Smooth muscle cell (in vitro differentiated cells): Measurements from ENCODE around the gene NCOA1. TPM values are rescaled to one million over a fixed set of nuclear protein-coding genes. Genes with fewer than 3 reads are reported as not detected.

ENCODE experiments used
- DNase-seq: peaks from one replicate; lab custom pipeline; 2025; ENCODE audit not compliant: unreplicated experiment; lab: John Stamatoyannopoulos, UW
- H2AFZ ChIP-seq: fragments of 200-600 bp; sonication (generic); 2 replicates; pipeline ENCODE4 v1.6.0; 2016; ENCODE audit warnings: antibody characterized with exemption, low read depth, mild to moderate bottlenecking
- H3F3A ChIP-seq: fragments of 200-600 bp; sonication (generic); 2 replicates; pipeline ENCODE4 v1.6.0; 2017; ENCODE audit warnings: antibody characterized with exemption, low read depth
- H3K27ac ChIP-seq: fragments of 200-600 bp; sonication (generic); 2 replicates; pipeline ENCODE4 v1.5.1; 2016; ENCODE audit warnings: low read depth, mild to moderate bottlenecking
- H3K27me3 ChIP-seq: fragments of 200-600 bp; sonication (generic); 2 replicates; pipeline ENCODE4 v1.6.1; 2016; ENCODE audit warnings: low read depth, mild to moderate bottlenecking
- H3K36me3 ChIP-seq: fragments of 200-600 bp; sonication (generic); 2 replicates; pipeline ENCODE4 v1.5.1; 2016; ENCODE audit warnings: low read depth
- H3K4me1 ChIP-seq: fragments of 200-600 bp; sonication (generic); 2 replicates; pipeline ENCODE4 v1.5.1; 2016; ENCODE audit warnings: low read depth
- H3K4me2 ChIP-seq: fragments of 200-600 bp; sonication (generic); 2 replicates; pipeline ENCODE4 v1.6.0; 2016; ENCODE audit warnings: mild to moderate bottlenecking
- H3K4me3 ChIP-seq: fragments of 200-600 bp; sonication (generic); 2 replicates; pipeline ENCODE4 v1.5.1; 2016; ENCODE audit warnings: mild to moderate bottlenecking
- H3K79me2 ChIP-seq: fragments of 200-600 bp; sonication (generic); 2 replicates; pipeline ENCODE4 v1.6.0; 2016; ENCODE audit warnings: low read depth, mild to moderate bottlenecking
- H3K9ac ChIP-seq: fragments of 200-600 bp; sonication (generic); 2 replicates; pipeline ENCODE4 v1.6.0; 2016; ENCODE audit warnings: low read depth
- H3K9me3 ChIP-seq: fragments of 200-600 bp; sonication (generic); replicated peaks from 2 replicates; pipeline ENCODE4 v1.5.1; 2016; ENCODE audit warnings: low read depth
- H4K20me1 ChIP-seq: fragments of 200-600 bp; sonication (generic); 2 replicates; pipeline ENCODE4 v1.6.0; 2016; ENCODE audit warnings: low read depth
- WGBS: methylation state at CpG from one replicate; pipeline ENCODE4 v1.1.7; 2016; ENCODE audit warnings: low lambda C conversion rate; 5-methylcytosine and 5-hydroxymethylcytosine counted together
- polyA plus RNA-seq: library from polyadenylated mRNA; unstranded; fragments of >200 nt; fragmentation: Nextera tagmentation; extraction: Ambion mirVana; gene quantifications from 2 replicates; pipeline ENCODE4 v1.2.1, GENCODE V29; 2016
- total RNA-seq: library from RNA; depleted of rRNA; stranded (reverse); fragments of >200 nt; gene quantifications from 2 replicates; pipeline ENCODE4 v1.2.3, GENCODE V29; 2014
- TF ChIP-seq, protein P1 (sequence below): fragments of 200-600 bp; sonication (generic); IDR thresholded peaks from 2 replicates; pipeline ENCODE4 v1.5.1; 2017; ENCODE audit warnings: borderline replicate concordance, mild to moderate bottlenecking, antibody characterized with exemption; ENCODE audit not compliant: insufficient read depth, poor library complexity, severe bottlenecking

NCOA1 gene
- total and polyA plus RNA-seq, 2 experiments from 2014 or later: 8.5 to 21.0 TPM

DNA sequence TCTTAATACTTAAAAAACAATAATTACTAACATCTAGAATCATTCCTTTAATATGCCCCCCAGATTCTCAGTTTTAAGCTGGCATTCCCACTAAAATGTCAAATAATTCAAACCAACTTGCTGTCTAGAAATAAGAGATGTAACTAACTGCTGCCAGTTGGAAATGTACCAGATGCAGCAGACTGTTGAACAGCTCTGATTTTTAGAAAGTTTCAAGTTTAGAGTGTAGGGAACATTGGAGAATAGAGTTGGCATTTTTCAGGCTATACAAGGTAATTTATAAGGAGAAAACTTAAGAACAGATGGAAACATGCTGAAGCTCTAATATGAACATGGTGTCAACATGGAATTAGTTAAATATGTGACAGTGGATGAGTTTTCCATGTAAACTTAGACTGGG is 200.8 kb downstream of the NCOA1 start:
- Histone ChIP-seq H4K20me1 (no peaks in the 10 kb centered on the region), H3K36me3 (no peaks in the 10 kb centered on the region), H3K4me3 (no peak overlapping the region), H3K27me3 (no peaks in the 10 kb centered on the region), H3K4me2 (no peak overlapping the region), H3F3A (no peaks in the 10 kb centered on the region), H3K9ac (no peak overlapping the region), H2AFZ (no peak overlapping the region), H3K27ac (no peak overlapping the region), H3K79me2 (no peaks in the 10 kb centered on the region), H3K9me3 (no peaks in the 10 kb centered on the region), H3K4me1 (no peaks in the 10 kb centered on the region)
- DNase-seq: no peak
- TF ChIP-seq, protein P1, sequence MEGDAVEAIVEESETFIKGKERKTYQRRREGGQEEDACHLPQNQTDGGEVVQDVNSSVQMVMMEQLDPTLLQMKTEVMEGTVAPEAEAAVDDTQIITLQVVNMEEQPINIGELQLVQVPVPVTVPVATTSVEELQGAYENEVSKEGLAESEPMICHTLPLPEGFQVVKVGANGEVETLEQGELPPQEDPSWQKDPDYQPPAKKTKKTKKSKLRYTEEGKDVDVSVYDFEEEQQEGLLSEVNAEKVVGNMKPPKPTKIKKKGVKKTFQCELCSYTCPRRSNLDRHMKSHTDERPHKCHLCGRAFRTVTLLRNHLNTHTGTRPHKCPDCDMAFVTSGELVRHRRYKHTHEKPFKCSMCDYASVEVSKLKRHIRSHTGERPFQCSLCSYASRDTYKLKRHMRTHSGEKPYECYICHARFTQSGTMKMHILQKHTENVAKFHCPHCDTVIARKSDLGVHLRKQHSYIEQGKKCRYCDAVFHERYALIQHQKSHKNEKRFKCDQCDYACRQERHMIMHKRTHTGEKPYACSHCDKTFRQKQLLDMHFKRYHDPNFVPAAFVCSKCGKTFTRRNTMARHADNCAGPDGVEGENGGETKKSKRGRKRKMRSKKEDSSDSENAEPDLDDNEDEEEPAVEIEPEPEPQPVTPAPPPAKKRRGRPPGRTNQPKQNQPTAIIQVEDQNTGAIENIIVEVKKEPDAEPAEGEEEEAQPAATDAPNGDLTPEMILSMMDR: no peak

DNA sequence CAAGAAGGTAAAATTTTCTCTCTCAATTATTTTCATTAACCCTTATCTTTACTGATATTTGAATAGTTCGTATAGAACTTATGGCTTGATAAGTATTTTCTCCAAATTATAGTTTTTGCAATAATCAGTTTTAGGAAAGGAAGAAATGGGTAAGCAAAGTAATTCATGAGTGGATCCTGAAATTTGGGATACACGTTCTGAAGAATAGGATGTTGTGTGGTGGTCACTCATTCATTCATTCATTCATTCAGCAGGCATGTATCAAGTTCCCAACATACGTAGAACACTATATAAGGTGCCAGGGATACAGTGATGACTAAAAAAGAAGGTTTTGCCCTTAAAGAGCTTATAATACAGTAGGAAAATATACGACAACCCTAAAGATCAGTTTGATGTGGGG is 206.7 kb downstream of the NCOA1 start:
- H4K20me1 ChIP-seq: no peaks in the 10 kb centered on the region
- H3K79me2 ChIP-seq: no peaks in the 10 kb centered on the region
- WGBS: 94% methylated on average over 4 of the region's 4 CpGs
- no peaks in the 10 kb centered on the region for H3F3A ChIP-seq
- no peak overlapping the region for H3K27ac ChIP-seq
- no peak for DNase-seq
- TF ChIP-seq, protein P1: no peak
- H3K9ac ChIP-seq: no peak overlapping the region
- no peak overlapping the region for H2AFZ ChIP-seq
- no peaks in the 10 kb centered on the region for H3K36me3 ChIP-seq
- peaks cover 6% of the 10 kb centered on the region for H3K4me1 ChIP-seq
- no peak overlapping the region for H3K4me3 ChIP-seq
- no peaks in the 10 kb centered on the region for H3K9me3 ChIP-seq
- H3K4me2 ChIP-seq: no peak overlapping the region
- H3K27me3 ChIP-seq: no peaks in the 10 kb centered on the region

GRCh38 chr2:24702800-24703199 is 211.7 kb downstream of the NCOA1 start:
- WGBS: 8% methylated on average over 3 of the region's 3 CpGs
- TF ChIP-seq, protein P1: no peak
- no peak for DNase-seq
- no peak overlapping the region for H2AFZ ChIP-seq
- no peaks in the 10 kb centered on the region for H3F3A ChIP-seq
- H3K4me3 ChIP-seq: no peak overlapping the region
- H3K79me2 ChIP-seq: no peaks in the 10 kb centered on the region
- no peaks in the 10 kb centered on the region for H3K9me3 ChIP-seq
- H3K27me3 ChIP-seq: no peaks in the 10 kb centered on the region
- no peaks in the 10 kb centered on the region for H4K20me1 ChIP-seq
- peak overlapping the region; percentile 94 for H3K27ac ChIP-seq
- peak overlapping the region; percentile 81 for H3K9ac ChIP-seq
- H3K4me2 ChIP-seq: peak overlapping the region; percentile 59
- peaks cover 6% of the 10 kb centered on the region for H3K4me1 ChIP-seq
- H3K36me3 ChIP-seq: no peaks in the 10 kb centered on the region

- Histone ChIP-seq H3K9ac (no peak overlapping the region), H3K4me1 (peaks cover 15% of the 10 kb centered on the region), H3K79me2 (no peaks in the 10 kb centered on the region), H3K4me2 (no peak overlapping the region), H3K27ac (peak overlapping the region; percentile 94), H3K27me3 (no peaks in the 10 kb centered on the region), H4K20me1 (no peaks in the 10 kb centered on the region), H2AFZ (no peak overlapping the region), H3F3A (peaks cover 8% of the 10 kb centered on the region), H3K4me3 (no peak overlapping the region), H3K9me3 (no peaks in the 10 kb centered on the region), H3K36me3 (no peaks in the 10 kb centered on the region)
- no peak for DNase-seq
- WGBS: 87% methylated on average over 4 of the region's 4 CpGs
- TF ChIP-seq, protein P1: no peak
Observed at GRCh38 chr2:24704692-24705091, 213.6 kb downstream of the NCOA1 start.
